Measurements from ENCODE around the gene ERG.

- TF ChIP-seq, protein P1, sequence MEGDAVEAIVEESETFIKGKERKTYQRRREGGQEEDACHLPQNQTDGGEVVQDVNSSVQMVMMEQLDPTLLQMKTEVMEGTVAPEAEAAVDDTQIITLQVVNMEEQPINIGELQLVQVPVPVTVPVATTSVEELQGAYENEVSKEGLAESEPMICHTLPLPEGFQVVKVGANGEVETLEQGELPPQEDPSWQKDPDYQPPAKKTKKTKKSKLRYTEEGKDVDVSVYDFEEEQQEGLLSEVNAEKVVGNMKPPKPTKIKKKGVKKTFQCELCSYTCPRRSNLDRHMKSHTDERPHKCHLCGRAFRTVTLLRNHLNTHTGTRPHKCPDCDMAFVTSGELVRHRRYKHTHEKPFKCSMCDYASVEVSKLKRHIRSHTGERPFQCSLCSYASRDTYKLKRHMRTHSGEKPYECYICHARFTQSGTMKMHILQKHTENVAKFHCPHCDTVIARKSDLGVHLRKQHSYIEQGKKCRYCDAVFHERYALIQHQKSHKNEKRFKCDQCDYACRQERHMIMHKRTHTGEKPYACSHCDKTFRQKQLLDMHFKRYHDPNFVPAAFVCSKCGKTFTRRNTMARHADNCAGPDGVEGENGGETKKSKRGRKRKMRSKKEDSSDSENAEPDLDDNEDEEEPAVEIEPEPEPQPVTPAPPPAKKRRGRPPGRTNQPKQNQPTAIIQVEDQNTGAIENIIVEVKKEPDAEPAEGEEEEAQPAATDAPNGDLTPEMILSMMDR (IDR thresholded peaks at IDR 0.05), result no peak
- TF ChIP-seq POLR2A (IDR thresholded peaks at IDR 0.05), result no peak
Measured at GRCh38 chr21:38520511-38520910, 22.2 kb upstream of the ERG start.

Measured in Peyer's patch (tissue), 4 donors.